ENCODE measurements around the gene AKAP8.

DNA sequence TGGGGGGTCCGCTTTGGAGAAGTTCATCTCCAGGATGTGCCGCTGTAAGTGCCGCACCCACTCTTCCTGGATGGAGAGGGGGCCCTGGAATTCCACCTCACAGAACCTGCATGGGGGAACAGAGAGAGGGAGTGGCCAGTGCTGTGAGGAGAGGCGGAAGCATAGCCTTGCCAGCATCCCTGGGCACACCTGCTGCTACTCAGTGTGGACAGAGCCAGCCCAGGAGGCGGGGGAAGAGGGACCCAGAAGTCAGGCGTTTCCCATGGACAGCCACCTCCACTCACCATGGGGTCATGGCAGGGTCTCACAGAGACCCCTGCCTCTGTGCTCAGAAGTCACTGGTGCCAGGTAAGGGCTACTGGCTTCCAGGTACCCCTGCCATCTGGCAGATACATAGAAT, 43.5 kb upstream of the AKAP8 start:
- TF ChIP-seq, protein P1, sequence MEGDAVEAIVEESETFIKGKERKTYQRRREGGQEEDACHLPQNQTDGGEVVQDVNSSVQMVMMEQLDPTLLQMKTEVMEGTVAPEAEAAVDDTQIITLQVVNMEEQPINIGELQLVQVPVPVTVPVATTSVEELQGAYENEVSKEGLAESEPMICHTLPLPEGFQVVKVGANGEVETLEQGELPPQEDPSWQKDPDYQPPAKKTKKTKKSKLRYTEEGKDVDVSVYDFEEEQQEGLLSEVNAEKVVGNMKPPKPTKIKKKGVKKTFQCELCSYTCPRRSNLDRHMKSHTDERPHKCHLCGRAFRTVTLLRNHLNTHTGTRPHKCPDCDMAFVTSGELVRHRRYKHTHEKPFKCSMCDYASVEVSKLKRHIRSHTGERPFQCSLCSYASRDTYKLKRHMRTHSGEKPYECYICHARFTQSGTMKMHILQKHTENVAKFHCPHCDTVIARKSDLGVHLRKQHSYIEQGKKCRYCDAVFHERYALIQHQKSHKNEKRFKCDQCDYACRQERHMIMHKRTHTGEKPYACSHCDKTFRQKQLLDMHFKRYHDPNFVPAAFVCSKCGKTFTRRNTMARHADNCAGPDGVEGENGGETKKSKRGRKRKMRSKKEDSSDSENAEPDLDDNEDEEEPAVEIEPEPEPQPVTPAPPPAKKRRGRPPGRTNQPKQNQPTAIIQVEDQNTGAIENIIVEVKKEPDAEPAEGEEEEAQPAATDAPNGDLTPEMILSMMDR (IDR thresholded peaks at IDR 0.05): no peak
- no peak for TF ChIP-seq POLR2A (IDR thresholded peaks at IDR 0.05)
